ENCODE results near the gene SLC25A14. TPM values are rescaled to one million over a fixed set of nuclear protein-coding genes. Genes with fewer than 3 reads are reported as not detected.

SLC25A14 gene
- total and polyA plus RNA-seq, 2 of the 8 experiments (the other 6 are each of a cell fraction or from before 2014, with no cell fraction given), result 9.3 to 14.2 TPM

DNA sequence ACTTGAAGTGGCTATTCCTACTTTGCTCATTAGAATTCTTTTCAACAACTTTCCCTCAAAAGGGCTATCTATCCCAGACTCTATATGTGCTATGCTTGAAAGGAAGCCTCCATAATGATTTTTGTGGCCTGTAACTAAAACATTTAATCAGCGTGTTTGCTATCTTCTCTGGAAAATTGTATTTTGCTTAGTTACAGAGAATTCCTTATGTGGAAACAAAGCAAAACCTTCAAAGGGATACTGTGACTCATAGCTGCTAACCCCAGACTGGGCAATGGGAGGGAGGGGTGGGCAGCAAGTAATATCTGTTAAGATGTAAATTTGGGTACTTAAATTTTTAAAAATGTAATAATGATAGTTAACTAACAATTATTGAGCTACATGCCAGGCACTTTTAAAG is 3.7 kb downstream of the SLC25A14 start (continued):
- TF ChIP-seq EP300 (IDR thresholded peaks at IDR 0.05; ENCODE audit: borderline replicate concordance in 1 of 2, low read depth in 2 of 2, low read length in 2 of 2), result no peak
- no peak for TF ChIP-seq GABPA (IDR thresholded peaks at IDR 0.05; ENCODE audit: borderline replicate concordance, insufficient read depth, low read length)
- no peak for TF ChIP-seq TAF1 (IDR thresholded peaks at IDR 0.05; ENCODE audit: low read depth, low read length)
